ENCODE measurements around the gene MISP3.

MISP3 gene

DNA sequence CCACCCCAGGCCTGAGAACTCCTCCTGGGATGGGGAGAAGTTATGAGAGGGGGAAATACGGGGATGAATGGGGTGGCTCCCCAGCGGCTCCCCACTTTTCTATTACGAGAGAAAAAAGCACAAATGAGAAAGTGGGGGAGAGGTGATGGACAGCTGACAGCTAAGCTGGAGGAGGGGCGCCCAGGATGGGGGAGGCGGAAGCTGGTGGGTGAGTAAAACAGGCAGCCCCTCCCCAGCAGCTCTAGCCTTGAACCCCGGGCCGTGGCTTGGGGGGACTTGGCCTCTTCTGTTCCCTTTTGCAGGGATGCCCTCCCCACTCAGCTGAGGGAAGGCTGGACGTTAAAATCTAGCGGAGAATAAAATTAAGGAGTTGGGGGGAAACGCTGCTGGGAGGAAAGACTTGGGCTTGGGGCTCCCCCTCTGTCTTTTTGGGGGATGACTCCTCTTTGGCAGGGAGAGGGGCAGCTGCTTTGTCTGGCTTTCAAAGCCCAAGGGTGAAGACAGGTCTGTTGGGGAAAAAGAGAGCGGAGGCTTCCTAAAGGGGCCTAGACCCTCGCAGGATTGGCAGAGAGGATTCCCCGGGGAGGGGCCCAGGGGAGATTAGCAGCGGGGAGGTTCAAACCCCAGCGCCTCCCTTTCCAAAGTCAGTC is 19.4 kb downstream of the MISP3 start:
- H3K27ac ChIP-seq: peak overlapping the region; percentile 90
- TF ChIP-seq, protein P1, sequence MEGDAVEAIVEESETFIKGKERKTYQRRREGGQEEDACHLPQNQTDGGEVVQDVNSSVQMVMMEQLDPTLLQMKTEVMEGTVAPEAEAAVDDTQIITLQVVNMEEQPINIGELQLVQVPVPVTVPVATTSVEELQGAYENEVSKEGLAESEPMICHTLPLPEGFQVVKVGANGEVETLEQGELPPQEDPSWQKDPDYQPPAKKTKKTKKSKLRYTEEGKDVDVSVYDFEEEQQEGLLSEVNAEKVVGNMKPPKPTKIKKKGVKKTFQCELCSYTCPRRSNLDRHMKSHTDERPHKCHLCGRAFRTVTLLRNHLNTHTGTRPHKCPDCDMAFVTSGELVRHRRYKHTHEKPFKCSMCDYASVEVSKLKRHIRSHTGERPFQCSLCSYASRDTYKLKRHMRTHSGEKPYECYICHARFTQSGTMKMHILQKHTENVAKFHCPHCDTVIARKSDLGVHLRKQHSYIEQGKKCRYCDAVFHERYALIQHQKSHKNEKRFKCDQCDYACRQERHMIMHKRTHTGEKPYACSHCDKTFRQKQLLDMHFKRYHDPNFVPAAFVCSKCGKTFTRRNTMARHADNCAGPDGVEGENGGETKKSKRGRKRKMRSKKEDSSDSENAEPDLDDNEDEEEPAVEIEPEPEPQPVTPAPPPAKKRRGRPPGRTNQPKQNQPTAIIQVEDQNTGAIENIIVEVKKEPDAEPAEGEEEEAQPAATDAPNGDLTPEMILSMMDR (conservative IDR thresholded peaks at IDR 0.05): no peak

DNA sequence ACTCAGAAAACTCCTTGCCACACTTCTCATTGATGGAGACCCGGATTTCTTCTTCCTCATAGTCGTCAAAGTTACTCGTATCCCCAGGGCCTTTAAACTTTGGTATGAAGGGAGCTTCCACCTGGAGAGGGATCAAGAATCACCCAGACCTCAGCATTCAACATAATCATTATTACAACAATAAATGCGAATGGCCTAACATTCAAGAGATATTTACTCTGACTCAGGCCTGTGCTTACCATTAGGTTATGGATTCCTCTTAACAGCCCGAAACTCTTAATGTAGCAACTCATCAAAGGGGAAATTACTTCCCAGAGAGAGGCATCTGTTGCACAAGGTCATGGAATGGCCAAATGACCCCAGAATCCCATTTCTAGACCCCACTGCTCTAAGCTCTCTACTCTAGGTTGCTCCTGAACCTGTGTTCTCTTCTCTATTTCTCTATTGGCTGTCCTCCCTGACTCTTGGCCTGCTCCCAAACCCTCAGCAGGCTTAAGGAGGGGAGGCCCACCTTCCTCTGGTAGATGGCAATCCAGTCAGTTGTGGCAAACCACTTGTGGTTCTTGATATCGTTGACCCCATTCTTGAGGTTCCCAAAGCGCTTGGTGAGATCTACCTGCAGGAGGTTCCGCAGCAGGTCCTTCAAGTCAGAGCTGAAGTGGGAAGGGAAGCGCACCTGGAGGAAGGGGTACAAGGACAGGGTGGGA is 20.7 kb downstream of the MISP3 start:
- TF ChIP-seq, protein P1 (conservative IDR thresholded peaks at IDR 0.05): no peak

DNA sequence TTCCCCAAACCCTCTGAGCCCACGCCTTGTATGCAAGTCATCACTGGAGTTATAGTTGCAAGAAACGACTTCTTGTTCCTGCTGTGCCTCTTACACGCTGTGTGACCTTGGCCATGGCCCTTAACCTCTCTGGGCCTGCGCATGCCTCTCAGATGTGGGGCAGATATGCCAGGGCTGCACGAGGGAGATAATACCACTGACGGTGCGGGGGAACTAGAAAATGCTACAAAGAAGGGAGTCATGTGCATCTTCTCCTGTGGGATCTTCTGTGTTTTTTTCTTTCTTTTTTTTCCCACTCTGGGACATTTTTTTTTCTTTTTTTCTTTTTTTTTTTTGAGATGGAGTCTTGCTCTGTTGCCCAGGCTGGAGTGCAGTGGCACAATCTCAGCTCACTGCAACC is 22.3 kb downstream of the MISP3 start:
- TF ChIP-seq, protein P1 (conservative IDR thresholded peaks at IDR 0.05): no peak
- no peak overlapping the region for H3K27ac ChIP-seq

More for the DNA sequence above, 20.7 kb downstream of the MISP3 start:
- H3K27ac ChIP-seq: no peak overlapping the region

DNA sequence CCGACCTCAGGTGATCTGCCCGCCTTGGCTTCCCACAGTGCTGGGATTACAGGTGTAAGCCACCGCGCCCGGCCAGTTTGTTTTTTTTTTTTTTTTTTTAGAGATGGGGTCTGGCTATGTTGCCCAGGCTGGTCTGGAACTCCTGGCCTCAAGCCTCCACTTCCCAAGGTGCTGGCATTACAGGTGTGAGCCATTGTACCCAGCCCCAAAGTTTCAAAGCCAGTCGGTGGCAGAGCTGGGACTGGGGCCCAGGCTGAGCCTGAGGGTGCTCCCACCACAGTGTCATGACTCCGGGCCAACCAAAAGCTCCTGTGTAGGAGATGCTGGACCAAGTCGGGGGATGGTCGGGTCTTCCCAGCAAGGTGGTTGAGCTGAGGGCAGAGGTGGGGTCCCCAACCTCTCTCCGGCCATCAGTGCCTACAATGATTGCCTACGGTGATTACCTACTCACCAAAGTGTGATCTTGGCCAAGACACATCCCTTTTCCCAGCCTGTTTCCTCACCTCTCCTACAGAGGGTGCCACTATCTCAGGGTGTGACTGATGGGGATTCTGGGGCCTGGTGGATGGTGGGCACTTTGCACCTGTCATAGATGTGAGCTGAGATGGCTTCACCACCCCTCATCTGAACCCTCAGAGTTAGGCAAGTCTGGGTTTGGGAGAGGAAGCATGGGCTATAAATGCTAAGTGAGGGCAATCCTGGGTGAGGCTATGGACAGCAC is 23.8 kb downstream of the MISP3 start:
- TF ChIP-seq, protein P1 (conservative IDR thresholded peaks at IDR 0.05): 0 out of 2 replicates have a peak, but pooled peaks have one; percentile 9
- H3K27ac ChIP-seq: no peak overlapping the region

DNA sequence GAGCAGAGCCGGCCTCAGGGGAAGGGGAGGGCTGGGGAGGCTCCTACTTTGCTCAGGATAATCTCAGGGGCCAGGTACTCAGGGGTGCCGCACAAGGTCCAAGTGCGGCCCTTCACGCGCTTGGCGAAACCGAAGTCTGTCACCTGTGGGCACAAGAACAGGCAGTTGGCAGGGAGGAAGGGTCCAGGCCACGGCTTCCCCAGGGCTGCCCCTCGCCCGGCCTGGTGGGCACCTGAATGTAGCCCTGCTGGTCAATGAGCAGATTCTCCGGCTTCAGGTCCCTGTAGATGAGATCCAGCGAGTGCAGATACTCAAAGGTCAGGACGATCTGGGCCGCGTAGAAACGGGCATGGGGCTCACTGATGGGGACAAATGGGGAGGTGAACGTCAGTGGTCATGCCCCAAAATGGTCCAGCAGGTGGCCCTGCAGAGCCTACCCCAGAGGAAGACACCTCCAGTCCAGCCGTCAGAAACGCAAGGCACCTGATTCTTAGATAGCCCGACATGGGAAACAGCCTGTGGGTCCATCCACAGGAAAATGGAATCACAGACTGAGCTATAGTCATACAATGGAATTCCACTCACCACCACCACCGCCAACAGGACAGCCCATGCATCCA is 25.1 kb downstream of the MISP3 start:
- TF ChIP-seq, protein P1 (conservative IDR thresholded peaks at IDR 0.05): no peak; the same call in 1 of the 2 replicates
- H3K27ac ChIP-seq: no peak overlapping the region

DNA sequence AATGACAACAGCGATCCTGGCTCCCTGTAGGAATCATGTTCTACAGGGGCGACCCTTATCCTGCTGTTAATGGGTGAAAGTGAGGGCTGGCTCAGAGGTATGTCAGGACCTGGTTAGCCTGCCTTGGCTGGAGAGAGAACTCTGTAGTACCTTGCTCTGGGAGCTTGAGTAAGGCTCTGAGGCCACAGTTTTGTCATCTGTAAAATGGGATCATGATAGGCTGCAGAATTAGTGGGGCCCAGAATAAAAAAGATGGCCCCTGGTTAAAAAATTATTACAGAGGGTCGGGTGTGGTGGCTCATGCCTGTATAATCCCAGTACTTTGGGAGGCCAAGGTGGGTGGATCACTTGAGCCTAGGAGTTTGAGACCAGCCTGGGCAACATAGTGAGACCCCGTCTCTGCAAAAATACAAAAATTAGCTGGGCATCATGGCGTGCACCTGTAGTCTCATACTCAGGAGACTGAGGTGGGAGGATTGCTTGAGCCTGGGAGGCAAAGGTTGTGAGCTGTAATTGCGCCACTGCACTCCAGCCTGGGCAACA is 28.5 kb downstream of the MISP3 start:
- H3K27ac ChIP-seq: no peak overlapping the region
- TF ChIP-seq, protein P1 (conservative IDR thresholded peaks at IDR 0.05): no peak
